NB4 (cell line): ENCODE data around the gene HEXD.

Experiments used
- DNase-seq: peaks from one replicate; pipeline ENCODE4 v3.0.0; 2010; ENCODE audit warnings: low read depth
- H3K4me3 ChIP-seq: one replicate; pipeline ENCODE4 v1.5.1; 2011; ENCODE audit warnings: mild to moderate bottlenecking, low read depth, low read length, moderate library complexity
- CTCF ChIP-seq: IDR thresholded peaks from one replicate; pipeline ENCODE4 v1.5.1; 2012; ENCODE audit warnings: low read depth, low read length
- MAX ChIP-seq: IDR thresholded peaks from 2 replicates; pipeline ENCODE4 v1.6.1; 2011; ENCODE audit warnings: low read depth, low read length
- MYC ChIP-seq: IDR thresholded peaks from 2 replicates; pipeline ENCODE4 v1.6.1; 2011; ENCODE audit warnings: low read depth, low read length
- POLR2A ChIP-seq: IDR thresholded peaks from 2 replicates; pipeline ENCODE4 v1.6.1; 2011; ENCODE audit warnings: mild to moderate bottlenecking; ENCODE audit not compliant: insufficient read length; ENCODE audit errors: extremely low read depth

HEXD gene

GRCh38 chr17:82483836-82484235 lies 65.7 kb downstream of the HEXD start:
- DNase-seq: no peak
- H3K4me3 ChIP-seq: no peak overlapping the region
- TF ChIP-seq POLR2A (no peak), MAX (no peak), CTCF (no peak), MYC (no peak)

GRCh38 chr17:82486231-82487094 lies 68.3 kb downstream of the HEXD start:
- no peak overlapping the region for H3K4me3 ChIP-seq
- TF ChIP-seq POLR2A (no peak), CTCF (no peak), MAX (no peak), MYC (no peak)
- DNase-seq: no peak

DNA sequence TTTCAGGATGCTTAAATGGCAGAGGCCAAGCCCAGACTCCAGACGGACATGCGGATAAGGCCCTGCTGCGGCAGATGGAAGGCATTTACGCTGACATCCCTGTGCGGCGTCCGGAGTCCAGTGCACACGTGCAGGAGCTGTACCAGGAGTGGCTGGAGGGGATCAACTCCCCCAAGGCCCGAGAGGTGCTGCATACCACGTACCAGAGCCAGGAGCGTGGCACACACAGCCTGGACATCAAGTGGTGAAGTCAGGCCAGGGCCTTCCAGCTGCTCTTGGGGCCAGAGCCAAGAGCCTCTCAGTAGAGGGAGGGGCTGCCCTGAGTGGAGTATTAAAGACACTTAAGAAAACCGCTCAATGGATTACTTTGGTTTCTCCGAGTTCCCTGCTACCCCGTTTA lies 69.8 kb downstream of the HEXD start:
- DNase-seq: no peak
- TF ChIP-seq POLR2A (no peak), MAX (no peak), CTCF (no peak), MYC (no peak)
- no peak overlapping the region for H3K4me3 ChIP-seq

- no peak for DNase-seq
- no peak for TF ChIP-seq MAX
- TF ChIP-seq POLR2A: no peak
- TF ChIP-seq CTCF: no peak
- TF ChIP-seq MYC: no peak
- H3K4me3 ChIP-seq: no peak overlapping the region
Observed at GRCh38 chr17:82489117-82489516, 71.0 kb downstream of the HEXD start.

GRCh38 chr17:82489851-82490511 lies 71.8 kb downstream of the HEXD start:
- DNase-seq: no peak
- no peak overlapping the region for H3K4me3 ChIP-seq
- no peak for TF ChIP-seq CTCF
- no peak for TF ChIP-seq POLR2A
- no peak for TF ChIP-seq MAX
- TF ChIP-seq MYC: no peak
